GM18520 (cell line): ENCODE results near the gene MYO9A.
"Not testable (repeated sequence)": the region's sequence is repeated elsewhere in the genome, so short reads cannot be mapped to it uniquely, and the experiment has no call there.

Experiments
- ATAC-seq: cut with Tn5 transposase; IDR thresholded peaks from one replicate; pipeline ENCODE4 v1.9.1; 2021; ENCODE audit not compliant: unreplicated experiment

Gene MYO9A

GRCh38 chr15:72141171-72142084 is 23.5 kb upstream of the MYO9A start:
- peak; percentile 90 for ATAC-seq

- no peak for ATAC-seq
Observed at GRCh38 chr15:72140088-72140487, 22.1 kb upstream of the MYO9A start.

- no peak for ATAC-seq
Observed at GRCh38 chr15:72139667-72140066, 21.7 kb upstream of the MYO9A start.

DNA sequence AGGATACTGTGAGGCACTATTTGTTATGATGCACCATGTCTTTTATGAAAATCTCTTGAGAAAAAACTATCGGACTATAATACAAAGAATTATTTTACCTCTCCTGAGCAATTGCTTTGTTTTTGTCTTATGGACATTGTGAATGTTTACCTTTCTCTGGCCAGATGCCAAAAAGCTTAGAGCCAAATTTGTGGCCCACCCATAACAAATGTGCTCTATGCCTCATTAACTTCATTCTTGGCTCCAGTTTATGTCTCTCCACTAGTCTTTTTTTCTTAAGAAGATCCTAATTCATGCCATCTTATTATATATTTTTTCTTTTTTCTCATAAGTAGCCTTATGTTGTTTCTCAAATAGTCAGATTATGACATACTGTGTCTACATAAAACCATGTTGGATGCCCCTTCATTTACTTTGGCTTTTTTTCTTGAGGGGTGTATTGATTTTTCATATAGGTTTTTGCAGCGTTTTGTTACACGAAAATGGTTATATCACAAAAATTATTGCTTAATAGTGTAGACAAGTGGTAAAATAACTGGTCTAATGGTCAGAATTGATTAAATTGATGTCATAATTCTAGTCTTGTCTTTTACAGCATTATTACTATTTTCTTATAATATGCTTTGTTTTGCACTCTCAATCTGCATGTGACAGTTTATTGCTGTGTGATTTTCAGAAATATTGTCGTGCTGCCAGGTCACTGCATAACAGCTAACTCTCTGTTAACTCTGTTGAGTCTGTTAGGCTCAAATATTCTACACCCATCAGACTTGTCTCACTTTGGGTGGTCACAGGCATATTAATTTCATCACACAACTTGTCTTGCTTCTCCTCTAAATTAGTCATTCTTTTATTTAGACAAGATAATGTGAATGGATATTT is 18.5 kb upstream of the MYO9A start:
- ATAC-seq, result no peak

- ATAC-seq, result no peak
Observed at GRCh38 chr15:72135719-72136118, 17.8 kb upstream of the MYO9A start.

GRCh38 chr15:72133211-72133610 is 15.3 kb upstream of the MYO9A start:
- no peak for ATAC-seq

GRCh38 chr15:72131922-72132321 is 14.0 kb upstream of the MYO9A start:
- no peak for ATAC-seq

GRCh38 chr15:72130272-72130671 is 12.3 kb upstream of the MYO9A start:
- no peak for ATAC-seq

GRCh38 chr15:72128359-72128758 is 10.4 kb upstream of the MYO9A start:
- ATAC-seq, result no peak

GRCh38 chr15:72127724-72128322 is 9.9 kb upstream of the MYO9A start:
- ATAC-seq, result no peak

DNA sequence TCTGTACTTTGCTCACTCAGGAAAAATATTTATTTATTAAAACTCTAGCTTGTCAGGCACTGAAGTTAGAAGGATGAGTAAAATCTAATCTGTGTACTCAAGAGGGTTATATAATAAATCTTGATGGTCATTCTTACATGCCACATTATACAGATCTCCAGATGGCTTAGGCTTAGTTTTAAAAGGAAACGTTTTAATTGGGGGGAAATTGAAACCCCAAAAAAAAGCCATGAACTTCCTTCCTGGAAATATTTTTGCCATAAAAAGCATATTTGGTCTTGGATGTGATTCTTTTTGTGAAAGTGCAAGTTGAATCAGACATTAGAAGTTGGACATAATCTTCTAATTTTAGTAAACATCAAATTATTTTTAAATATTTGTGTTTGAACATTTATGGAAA is 6.3 kb upstream of the MYO9A start:
- no peak for ATAC-seq

GRCh38 chr15:72117486-72118016 is 399 bp downstream of the MYO9A start:
- peak; percentile 31 for ATAC-seq

- no peak for ATAC-seq
Observed at GRCh38 chr15:72116731-72117485, 1.0 kb downstream of the MYO9A start.

DNA sequence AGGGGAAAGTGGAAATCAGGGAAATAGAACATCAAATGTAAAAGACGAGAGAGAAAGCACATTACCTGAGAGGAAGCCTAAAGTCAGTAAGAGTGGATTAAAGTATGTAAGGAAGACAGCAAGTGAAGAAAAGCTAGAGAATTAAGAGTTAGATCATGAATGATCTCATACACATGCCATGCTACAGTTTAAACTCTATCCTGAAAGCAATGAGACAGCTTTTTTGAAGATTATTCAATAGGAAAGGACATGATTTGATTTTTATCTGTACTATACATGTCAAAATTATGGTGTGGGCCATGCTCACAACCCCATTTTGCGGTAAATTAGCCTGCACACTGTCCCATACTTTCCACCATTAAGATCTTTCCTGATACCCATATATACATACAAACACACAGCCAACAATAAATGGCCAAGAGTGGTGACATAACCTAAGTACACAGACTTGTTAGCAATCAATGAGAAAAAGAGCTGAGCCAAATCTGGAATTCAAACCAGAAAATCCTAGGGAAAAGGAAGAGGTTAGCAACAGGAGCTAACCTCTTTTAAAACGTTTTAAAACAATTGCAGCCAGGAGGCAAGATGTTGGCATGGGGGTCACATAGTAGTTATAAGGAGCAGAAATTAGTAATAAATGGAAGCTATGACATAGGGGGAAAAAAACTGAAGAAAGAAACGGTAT is 4.5 kb downstream of the MYO9A start:
- ATAC-seq, result no peak

- no peak for ATAC-seq
Observed at GRCh38 chr15:72112805-72113204, 5.1 kb downstream of the MYO9A start.

GRCh38 chr15:72112116-72112515 is 5.8 kb downstream of the MYO9A start:
- ATAC-seq, result no peak

DNA sequence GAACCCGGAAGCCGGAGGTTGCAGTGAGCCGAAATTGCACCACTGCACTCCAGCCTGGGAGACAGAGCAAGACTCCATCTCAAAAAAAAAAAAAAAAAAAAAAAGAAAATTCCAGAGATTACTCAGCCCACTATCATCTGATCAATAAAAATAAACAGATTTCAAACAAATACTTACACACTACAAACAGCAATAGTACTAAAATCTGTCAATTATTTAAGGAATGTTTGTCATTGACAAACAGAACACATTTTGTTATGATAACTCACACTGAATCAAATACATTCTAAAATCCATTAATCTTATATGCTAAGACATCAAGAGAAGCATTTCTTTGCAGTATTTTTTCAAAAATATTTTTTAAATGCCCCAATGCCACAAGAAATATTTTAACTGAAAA is 7.6 kb downstream of the MYO9A start:
- ATAC-seq, result no peak

- no peak for ATAC-seq
Observed at GRCh38 chr15:72106068-72106467, 11.9 kb downstream of the MYO9A start.

DNA sequence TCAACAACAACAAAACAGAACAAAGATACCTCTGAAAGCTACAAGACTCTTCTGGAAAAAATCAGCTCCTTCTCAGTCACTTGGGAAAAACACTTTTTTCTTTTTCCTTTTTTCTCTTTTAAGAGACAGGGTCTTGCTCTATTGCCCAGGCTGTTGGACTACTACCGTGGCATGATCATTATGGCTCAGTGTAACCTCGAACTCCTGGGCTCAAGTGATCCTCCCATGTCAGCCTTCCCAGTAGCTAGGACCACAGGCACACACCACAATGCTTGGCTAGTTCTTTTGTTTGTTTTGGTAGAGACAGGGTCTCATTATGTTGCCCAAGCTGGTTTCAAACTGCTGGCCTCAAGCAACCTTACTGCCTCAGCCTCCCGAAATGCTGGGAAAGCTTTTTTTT is 12.8 kb downstream of the MYO9A start:
- no peak for ATAC-seq

GRCh38 chr15:72100551-72100950 is 17.4 kb downstream of the MYO9A start:
- ATAC-seq, result not testable (repeated sequence)
